ENCODE results near the gene PKN2. TPM values are rescaled to one million over a fixed set of nuclear protein-coding genes. Genes with fewer than 3 reads are reported as not detected.

The PKN2 gene
- total RNA-seq, 4 donors from 2014 or later = 33.5 to 77.7 (median 52.9) TPM

DNA sequence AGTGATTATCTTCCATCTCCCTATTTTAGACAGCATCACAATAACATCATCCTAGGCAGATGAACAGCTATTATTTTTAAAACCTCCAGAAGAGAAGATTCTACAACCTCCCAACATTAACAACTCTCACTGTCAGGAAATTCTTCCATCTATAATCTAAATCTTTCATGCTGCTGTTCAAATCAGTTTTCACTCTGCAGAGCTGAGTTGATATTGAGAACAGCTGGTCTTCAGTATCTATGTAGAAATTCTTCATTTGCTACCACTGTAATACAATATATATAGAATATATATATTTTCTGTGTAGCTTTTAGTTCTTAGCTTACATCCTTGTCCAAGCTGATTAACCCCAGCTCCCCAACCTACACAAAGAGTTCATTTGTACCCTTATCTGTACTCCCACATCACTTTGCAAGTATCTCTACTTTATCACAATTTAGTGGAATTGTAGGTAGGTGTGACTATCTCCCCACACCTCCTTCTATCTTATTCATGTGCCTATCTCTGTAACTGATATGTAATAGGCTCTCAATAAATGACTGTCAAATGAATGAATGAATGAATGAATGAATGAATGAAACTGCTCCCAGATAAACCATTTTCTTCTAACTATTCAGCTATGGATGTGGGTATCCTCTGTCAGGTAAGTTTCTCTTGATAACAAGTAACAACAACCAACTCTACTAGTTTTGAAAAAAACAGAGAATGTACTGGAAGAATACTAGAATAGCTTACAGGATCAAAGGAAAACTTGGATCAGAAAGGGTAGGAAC, 37.4 kb upstream of the PKN2 start:
- intact Hi-C loops (cut with DNase I; ENCODE audit: low total_unique reads) = no loop called here
- no peak overlapping the region for H3K4me3 ChIP-seq
- TF ChIP-seq, protein P1, sequence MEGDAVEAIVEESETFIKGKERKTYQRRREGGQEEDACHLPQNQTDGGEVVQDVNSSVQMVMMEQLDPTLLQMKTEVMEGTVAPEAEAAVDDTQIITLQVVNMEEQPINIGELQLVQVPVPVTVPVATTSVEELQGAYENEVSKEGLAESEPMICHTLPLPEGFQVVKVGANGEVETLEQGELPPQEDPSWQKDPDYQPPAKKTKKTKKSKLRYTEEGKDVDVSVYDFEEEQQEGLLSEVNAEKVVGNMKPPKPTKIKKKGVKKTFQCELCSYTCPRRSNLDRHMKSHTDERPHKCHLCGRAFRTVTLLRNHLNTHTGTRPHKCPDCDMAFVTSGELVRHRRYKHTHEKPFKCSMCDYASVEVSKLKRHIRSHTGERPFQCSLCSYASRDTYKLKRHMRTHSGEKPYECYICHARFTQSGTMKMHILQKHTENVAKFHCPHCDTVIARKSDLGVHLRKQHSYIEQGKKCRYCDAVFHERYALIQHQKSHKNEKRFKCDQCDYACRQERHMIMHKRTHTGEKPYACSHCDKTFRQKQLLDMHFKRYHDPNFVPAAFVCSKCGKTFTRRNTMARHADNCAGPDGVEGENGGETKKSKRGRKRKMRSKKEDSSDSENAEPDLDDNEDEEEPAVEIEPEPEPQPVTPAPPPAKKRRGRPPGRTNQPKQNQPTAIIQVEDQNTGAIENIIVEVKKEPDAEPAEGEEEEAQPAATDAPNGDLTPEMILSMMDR (IDR thresholded peaks at IDR 0.05) = no peak
- no peak for TF ChIP-seq POLR2A (IDR thresholded peaks at IDR 0.05)
- H3K27me3 ChIP-seq = no peaks in the 10 kb centered on the region
- no peaks in the 10 kb centered on the region for H3K9me3 ChIP-seq
- DNase-seq = no peak
- H3K4me1 ChIP-seq = no peaks in the 10 kb centered on the region
- H3K27ac ChIP-seq = no peak overlapping the region
- no peaks in the 10 kb centered on the region for H3K36me3 ChIP-seq

DNA sequence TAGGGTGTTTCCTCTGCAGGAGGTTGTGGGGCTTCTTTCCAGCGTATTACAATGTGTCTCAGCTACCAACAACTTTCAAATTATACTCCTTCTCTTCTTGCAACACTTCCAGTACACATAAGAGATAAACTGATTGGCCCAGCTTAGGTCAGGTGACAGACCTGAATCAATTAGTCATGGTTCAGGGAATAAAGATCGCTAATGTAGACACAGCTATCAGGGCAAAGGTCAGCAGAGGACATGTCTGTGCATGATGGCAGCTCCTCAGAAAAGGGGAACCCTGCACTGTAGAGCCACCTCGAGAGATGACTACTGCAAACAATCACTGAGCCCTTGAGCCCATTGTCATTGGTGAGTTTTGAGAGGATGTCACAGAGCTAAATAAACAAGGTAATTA, 36.8 kb upstream of the PKN2 start:
- Histone ChIP-seq H3K4me3 (no peak overlapping the region), H3K4me1 (no peaks in the 10 kb centered on the region), H3K9me3 (no peaks in the 10 kb centered on the region), H3K27ac (no peak overlapping the region), H3K27me3 (no peaks in the 10 kb centered on the region), H3K36me3 (no peaks in the 10 kb centered on the region)
- intact Hi-C loops (cut with DNase I; ENCODE audit: low total_unique reads) = no loop called here
- TF ChIP-seq POLR2A (IDR thresholded peaks at IDR 0.05) = no peak
- TF ChIP-seq, protein P1 (IDR thresholded peaks at IDR 0.05) = no peak
- no peak for DNase-seq

DNA sequence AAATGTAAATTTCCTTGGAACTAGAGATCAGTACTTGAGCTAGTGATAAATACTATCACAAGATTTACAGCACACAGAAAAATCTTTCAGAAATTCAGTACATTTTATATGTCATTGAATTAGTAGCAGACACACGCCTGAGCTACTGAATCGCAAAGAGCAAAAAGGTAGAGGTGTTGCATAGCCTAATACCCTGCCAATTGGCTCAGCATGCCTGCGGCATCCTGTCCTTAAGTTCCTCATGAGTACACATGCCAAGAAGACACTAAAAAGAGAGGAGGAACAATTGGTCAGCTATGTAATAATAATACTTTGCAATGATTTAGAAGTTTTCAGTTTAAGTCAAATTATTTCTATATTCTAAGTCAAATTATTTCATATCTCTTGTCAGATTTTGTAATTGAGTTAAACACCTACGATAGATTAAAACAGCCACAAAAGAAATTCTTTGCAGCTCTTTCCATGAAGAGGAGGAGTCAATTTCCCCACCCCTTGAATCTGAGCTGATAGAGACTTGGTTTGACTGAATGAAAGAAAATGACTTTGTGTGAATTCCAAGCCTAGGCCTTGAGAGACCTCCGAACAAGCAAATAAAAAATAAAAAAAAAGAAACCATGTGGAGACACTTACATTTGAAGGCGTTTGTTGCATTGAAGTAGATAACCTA, 36.2 kb upstream of the PKN2 start:
- Histone ChIP-seq H3K4me1 (no peaks in the 10 kb centered on the region), H3K9me3 (no peaks in the 10 kb centered on the region), H3K4me3 (no peak overlapping the region), H3K27ac (no peak overlapping the region), H3K27me3 (no peaks in the 10 kb centered on the region), H3K36me3 (no peaks in the 10 kb centered on the region)
- TF ChIP-seq, protein P1 (IDR thresholded peaks at IDR 0.05) = no peak
- no peak for TF ChIP-seq POLR2A (IDR thresholded peaks at IDR 0.05)
- intact Hi-C loops (cut with DNase I; ENCODE audit: low total_unique reads) = no loop called here
- DNase-seq = no peak

DNA sequence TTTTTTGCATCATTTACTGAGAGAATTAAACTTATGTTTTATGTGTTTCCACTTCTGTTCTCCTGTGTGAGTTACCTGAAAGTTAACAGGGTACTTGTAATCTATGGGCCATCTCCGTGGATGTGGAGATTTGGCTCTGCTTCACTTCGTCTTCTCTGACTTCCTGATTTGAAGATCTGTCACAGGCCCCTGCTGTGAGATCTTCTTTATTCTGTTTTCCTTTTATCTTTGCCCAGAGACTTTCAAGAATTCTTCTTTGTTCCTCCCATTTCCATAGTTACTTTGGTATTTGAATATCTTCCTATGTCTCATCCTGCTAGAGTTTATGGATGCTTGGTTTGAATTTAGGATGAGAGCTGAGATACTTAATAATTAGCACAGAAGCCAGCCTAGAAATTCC, 35.4 kb upstream of the PKN2 start:
- Histone ChIP-seq H3K36me3 (no peaks in the 10 kb centered on the region), H3K9me3 (no peaks in the 10 kb centered on the region), H3K27ac (no peak overlapping the region), H3K4me3 (no peak overlapping the region), H3K4me1 (no peaks in the 10 kb centered on the region), H3K27me3 (no peaks in the 10 kb centered on the region)
- no peak for TF ChIP-seq POLR2A (IDR thresholded peaks at IDR 0.05)
- TF ChIP-seq, protein P1 (IDR thresholded peaks at IDR 0.05) = no peak
- intact Hi-C loops (cut with DNase I; ENCODE audit: low total_unique reads) = no loop called here
- DNase-seq = no peak

DNA sequence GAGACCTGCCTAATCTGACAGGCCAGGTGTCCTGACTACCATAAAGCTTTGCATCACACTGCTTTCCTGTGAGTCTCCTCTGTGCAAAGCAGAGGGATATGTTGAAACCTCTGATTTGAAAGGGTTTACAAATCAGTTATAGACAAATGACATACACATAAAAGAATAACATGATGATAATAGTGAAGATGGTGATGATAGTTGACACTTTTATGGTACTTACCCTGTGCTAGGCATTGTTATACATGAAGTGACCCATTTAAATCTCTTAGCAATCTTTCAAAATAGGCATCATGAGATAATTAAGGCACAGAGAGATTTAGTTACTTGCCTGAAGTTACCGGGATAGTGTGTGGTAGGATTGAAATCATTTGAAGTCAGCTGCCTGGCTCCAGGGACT, 34.1 kb upstream of the PKN2 start:
- H3K36me3 ChIP-seq = no peaks in the 10 kb centered on the region
- DNase-seq = no peak
- no peak for TF ChIP-seq POLR2A (IDR thresholded peaks at IDR 0.05)
- TF ChIP-seq, protein P1 (IDR thresholded peaks at IDR 0.05) = no peak
- H3K27me3 ChIP-seq = no peaks in the 10 kb centered on the region
- no peak overlapping the region for H3K27ac ChIP-seq
- intact Hi-C loops (cut with DNase I; ENCODE audit: low total_unique reads) = no loop called here
- H3K9me3 ChIP-seq = no peaks in the 10 kb centered on the region
- no peaks in the 10 kb centered on the region for H3K4me1 ChIP-seq
- no peak overlapping the region for H3K4me3 ChIP-seq
